GM21447 (cell line): ENCODE data around the gene NT5DC1.
A peak's percentile ranks its signal among the peaks of the same experiment; 100 is the strongest.

Experiments used
- ATAC-seq: cut with Tn5 transposase; IDR thresholded peaks from one replicate; pipeline ENCODE4 v1.9.1; 2021; ENCODE audit not compliant: unreplicated experiment

NT5DC1 gene

DNA sequence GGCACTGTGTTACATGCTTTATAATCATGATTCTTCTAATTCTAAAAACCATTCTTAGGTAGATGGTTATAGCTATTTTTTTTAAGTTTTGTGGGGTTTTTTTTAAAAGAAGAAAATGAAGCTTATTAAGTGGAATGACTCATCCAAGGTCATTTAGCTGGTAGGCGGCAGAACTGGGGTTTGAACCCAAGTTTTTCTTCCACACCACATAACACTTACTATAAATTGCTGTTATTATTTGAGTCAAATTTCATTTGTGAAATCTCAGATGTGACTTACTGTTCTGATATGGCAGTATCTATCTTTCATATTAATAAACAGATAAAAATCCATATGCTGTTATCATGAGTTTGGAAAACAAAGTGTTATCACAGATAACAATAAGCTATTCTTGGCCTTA is 35.7 kb downstream of the NT5DC1 start:
- ATAC-seq: no peak

DNA sequence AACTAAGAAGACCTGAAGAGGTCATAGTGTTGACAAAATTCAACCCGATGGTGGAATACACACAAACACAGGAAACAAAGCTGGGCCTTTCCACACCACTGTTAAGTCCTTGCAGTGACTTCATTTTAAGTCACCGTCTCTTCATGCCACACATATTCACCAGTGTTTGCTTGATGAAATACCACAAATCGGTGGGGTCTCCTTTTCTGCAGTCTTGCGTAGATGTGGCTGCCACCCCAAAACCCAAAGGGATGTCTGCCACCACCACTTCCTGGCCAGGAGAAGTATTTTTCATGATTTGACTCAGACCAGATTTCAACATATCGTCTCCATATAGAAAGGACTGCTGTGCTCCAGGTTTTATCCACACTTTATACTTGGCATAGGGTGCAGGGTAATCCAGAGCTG is 36.3 kb downstream of the NT5DC1 start:
- ATAC-seq: no peak

DNA sequence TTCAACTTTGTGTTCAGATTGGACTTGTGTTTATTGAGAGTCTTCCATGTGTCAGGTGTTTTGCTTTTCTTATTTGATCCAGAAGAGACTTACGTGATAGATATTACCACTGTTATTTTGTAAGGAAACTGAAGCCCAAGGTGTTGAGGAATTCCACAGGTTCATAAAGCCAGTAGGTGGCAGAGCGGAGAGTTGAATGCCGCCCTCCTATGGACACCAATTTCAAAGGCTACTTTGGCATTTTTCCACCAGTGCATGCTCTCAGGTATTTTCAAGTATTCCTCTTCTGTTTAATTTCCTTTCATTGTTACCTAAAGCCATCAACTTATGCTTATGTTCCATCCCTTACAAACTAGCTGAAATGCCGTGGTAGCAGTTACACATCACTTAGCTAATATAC is 39.3 kb downstream of the NT5DC1 start:
- no peak for ATAC-seq

- no peak for ATAC-seq
Measured at GRCh38 chr6:116144605-116145004, 44.0 kb downstream of the NT5DC1 start.

- ATAC-seq: no peak
Measured at GRCh38 chr6:116145803-116146675, 45.4 kb downstream of the NT5DC1 start.

GRCh38 chr6:116152620-116153019 is 52.0 kb downstream of the NT5DC1 start:
- no peak for ATAC-seq

DNA sequence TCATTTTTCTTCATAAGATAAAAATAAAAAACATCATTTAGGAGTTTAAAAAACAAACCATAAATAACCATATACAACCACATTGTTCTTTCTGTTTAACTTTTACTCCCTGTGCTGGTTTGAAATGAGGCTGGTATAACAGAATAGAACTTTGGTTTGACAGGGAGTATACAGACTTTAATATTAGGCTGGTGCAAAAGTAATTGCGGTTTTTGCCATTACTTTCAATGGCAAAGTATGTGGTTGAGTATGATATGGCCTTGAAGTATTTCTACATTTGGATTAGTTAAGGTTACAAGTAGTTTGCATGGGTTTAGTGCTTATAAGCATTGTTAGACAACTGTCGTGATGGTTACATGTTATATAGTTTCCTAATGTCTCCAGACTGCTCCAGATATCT is 54.2 kb downstream of the NT5DC1 start:
- ATAC-seq: no peak

DNA sequence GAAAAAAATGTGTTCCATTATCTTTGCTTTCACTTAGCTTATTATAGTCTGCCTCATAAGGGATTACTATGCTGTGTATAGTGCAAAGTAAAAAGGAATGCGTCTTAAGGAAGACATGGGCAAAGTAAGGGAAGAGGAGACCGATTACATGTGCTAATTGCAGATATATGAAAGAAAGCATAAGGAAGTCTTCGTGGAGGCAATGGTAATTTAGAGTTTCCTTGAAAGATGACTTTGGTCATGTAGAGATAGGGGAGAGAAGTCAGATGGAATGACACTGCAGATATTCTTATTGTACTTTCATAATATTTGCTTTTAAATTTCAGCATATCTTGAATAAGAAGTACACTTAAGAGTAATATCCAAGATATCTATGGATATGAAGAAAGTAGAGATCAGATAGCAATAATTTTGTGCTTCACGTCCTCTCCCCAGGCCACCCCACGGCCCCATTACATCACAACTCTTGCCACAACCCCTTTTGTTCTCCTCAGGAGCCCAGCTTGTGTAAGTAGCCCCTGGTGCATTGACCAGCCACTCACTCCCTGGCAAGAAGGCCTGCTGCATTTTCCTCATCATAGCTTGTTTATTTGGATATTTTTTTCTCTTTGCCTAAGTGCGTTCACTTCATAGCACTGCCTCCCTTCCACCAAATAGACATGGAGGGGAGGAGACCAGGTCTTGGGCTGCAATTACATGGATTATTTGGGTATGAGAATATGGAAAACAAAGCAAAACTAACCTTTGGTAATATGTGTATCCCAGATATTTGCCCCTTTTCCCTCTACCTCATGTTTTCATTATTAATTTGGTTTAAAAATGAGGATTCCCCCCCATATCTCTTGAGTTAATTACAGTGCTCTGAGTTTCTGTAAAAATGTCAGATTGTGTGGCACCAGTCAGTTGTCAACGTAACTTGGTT is 56.0 kb downstream of the NT5DC1 start:
- no peak for ATAC-seq

DNA sequence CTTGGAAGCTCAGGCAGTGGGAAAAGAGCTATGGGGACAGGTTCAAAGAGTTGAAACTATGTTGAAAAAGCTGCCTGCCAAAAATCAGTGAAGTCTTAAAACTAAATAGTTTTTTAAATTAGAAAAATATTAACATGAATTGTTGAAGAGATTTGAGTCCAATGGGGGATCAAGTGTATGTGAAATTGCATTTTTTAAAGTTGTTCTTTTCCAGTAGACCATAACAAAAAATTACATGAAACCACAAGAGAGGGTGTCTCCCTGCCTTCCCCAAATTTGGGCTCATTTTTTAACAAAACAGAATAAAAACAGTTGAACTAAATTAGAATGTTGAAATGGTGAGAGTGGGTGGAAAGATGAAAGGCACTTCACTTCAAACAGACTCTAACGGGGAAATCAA is 56.7 kb downstream of the NT5DC1 start:
- ATAC-seq: no peak

- no peak for ATAC-seq
Measured at GRCh38 chr6:116158641-116159040, 58.0 kb downstream of the NT5DC1 start.

DNA sequence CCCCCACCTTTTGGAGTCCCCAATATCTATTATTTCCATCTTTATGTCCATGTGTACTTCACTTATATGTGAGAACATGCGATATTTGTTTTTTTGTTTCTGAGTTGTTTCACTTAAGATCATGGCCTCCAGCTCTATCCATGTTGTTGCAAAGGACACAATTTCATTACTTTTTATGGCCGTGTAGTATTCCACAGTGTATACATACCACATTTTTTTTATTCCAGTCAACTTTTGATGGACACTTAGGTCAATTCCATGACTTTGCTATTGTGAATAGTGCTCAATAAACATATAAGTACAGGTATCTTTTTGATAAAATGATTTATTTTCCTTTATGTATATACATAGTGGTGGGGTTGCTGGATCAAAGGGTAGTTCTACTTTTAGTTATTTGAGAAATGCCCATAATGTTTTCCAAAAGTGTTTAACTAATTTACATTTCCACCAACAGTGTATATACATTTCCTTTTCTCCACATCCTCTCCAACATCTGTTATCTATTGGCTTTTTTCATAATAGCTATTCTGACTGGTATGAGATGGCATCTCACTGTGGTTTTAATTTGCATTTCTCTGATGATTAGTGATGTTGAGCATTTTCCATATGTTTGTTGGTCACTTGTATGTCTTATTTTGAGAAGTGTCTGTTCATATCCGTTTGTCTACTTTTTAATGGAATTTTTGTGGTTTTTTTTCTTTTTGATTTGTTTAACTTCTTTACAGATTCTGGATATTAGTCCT is 59.3 kb downstream of the NT5DC1 start:
- ATAC-seq: no peak

DNA sequence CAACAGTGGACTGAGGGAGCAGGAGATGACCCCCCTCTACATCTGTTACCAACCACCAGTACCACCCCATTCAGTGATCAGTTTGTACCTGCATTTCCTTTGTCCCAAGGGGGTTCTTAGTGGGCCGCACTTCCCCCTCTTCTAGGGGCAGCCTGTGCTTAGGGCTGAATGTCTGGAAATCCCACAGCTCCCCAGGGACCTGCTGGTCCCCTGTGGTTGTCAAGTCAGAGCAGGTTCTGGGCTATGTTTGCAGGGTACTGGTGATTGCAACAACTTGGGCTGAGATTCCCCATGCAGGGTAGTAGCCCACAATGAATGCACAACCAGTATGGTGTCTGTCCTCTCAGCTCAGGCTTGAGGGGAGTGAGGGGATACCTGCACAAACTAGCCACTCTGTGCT is 64.9 kb downstream of the NT5DC1 start:
- ATAC-seq: peak; percentile 63

DNA sequence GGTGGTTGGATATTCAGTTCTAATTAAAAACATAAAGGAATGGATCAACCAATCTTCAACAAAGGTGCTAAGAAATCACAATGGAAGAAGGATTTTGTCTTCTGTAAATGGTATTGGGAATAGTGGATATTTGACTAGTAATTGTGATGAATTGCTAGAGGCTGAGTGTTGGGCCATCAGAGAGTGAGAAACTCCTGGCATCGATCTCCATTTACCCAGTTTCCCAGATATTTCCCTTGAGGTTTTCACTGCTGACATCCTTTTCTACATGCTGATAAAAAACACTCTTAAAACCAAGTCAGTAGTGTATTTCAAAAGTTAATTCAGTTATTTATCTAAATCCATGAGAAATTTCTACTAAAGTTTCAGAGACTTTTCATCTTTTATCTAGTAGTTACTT is 65.7 kb downstream of the NT5DC1 start:
- ATAC-seq: no peak

- no peak for ATAC-seq
Measured at GRCh38 chr6:116168148-116168547, 67.5 kb downstream of the NT5DC1 start.

- no peak for ATAC-seq
Measured at GRCh38 chr6:116169880-116170279, 69.2 kb downstream of the NT5DC1 start.

- no peak for ATAC-seq
Measured at GRCh38 chr6:116170358-116171057, 69.9 kb downstream of the NT5DC1 start.

DNA sequence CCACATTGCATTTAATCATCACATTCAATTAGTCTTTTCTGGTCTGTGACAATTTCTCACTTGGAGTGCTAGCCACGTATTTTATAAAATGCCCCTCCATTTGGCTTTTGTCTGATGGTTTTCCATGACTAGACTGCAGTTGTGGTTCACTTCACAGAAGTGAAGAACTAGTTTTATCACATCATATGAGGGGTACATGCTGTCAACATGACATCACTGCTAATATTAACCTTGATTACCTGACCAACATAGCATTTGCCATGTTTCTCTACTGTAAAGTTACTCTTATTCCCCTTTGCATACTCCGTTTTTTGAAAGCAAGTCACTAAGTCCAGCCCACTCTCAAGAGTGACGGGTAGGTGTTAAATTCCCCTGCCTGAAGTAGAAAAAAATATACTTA is 73.3 kb downstream of the NT5DC1 start:
- ATAC-seq: no peak

GRCh38 chr6:116175344-116175743 is 74.7 kb downstream of the NT5DC1 start:
- no peak for ATAC-seq

GRCh38 chr6:116176596-116176995 is 75.9 kb downstream of the NT5DC1 start:
- ATAC-seq: no peak

DNA sequence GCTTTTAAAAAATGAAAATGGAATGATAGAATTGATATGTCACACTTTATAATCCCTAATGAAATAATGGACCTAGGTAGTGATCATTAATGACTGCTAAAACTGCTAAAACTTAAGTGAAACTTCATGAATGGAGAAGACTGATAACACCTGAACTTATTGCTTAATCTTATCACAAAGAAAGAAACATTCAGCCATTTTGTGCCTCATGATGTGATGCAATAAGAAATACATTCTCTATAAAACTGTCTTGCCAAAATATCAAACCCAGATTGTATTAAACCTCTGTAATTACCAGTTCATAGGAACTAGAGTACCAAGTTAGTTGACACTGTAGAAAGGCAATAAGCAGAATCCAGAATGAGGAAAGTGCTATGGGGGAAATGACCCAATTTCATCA is 79.7 kb downstream of the NT5DC1 start:
- ATAC-seq: no peak

DNA sequence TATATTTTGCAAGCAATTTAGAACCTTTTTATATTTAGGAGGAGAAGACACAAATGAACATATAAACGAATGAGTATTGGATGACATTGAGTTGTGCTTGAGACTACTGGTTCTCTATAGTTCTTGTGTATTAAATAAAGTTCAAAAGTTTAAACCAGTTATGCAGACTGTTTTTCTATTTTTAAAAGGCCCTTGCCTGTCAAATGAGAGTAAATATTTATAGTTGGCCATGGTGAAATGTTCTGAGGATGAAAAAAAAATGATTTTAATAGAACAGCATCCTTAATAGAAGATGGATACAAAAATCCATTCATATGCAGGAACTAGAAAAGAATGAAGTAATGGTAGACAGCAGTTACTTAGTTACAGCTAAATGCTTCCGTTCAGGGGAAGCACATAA is 88.8 kb downstream of the NT5DC1 start:
- ATAC-seq: no peak
